HepG2 (cell line): Measurements from ENCODE around the gene SPTSSB. TPM values are rescaled to one million over a fixed set of nuclear protein-coding genes. Genes with fewer than 3 reads are reported as not detected.

ENCODE experiments used
- ATF1 ChIP-seq: IDR thresholded peaks from 2 replicates; pipeline ENCODE4 v1.6.1; 2016; ENCODE audit warnings: mild to moderate bottlenecking, control low read depth
- BCL6 ChIP-seq: IDR thresholded peaks from 2 replicates; pipeline ENCODE4 v1.6.1; 2016; ENCODE audit warnings: missing genetic modification reagents, missing compliant biosample characterization
- CBX2 ChIP-seq, 2 experiments: fragments of 200-600 bp in 1 of 2; sonication (generic); formaldehyde crosslinking in 1 of 2; IDR thresholded peaks; 2 replicates each; pipeline versions ENCODE4 v1.7.0 to v1.8.1; 2018 to 2022; ENCODE audit warnings: low read depth in 2 of 2, low read length in 1 of 2, mild to moderate bottlenecking in 1 of 2, missing genetic modification reagents in 1 of 2
- CENPX ChIP-seq: sonication (generic); formaldehyde crosslinking; IDR thresholded peaks from 2 replicates; pipeline ENCODE4 v1.9.0; 2021; ENCODE audit warnings: mild to moderate bottlenecking, missing genetic modification reagents, moderate library complexity
- CREM ChIP-seq, 2 experiments: sonication (generic) in 1 of 2; formaldehyde crosslinking in 1 of 2; IDR thresholded peaks; 2 replicates each; pipeline versions ENCODE4 v1.4.0 to v1.6.1; 2016 to 2020; ENCODE audit warnings: antibody characterized with exemption in 1 of 2, mild to moderate bottlenecking in 1 of 2, missing genetic modification reagents in 1 of 2
- DMAP1 ChIP-seq: IDR thresholded peaks from 2 replicates; pipeline ENCODE4 v1.6.1; 2016
- EP300 ChIP-seq, 3 experiments: sonication (generic) in 1 of 3; formaldehyde crosslinking in 1 of 3; IDR thresholded peaks; 2 replicates each; pipeline versions ENCODE4 v1.5.1 to v1.6.1; 2011 to 2020; ENCODE audit warnings: low read depth in 2 of 3, low read length in 2 of 3, borderline replicate concordance in 1 of 3, improper control_type of control experiment in 1 of 3, mild to moderate bottlenecking in 1 of 3, missing genetic modification reagents in 1 of 3, moderate library complexity in 1 of 3
- FOXA3 ChIP-seq: IDR thresholded peaks from 2 replicates; pipeline ENCODE4 v1.6.1; 2016; ENCODE audit warnings: missing genetic modification reagents, missing compliant biosample characterization
- GTF3A ChIP-seq: sonication (generic); formaldehyde crosslinking; conservative IDR thresholded peaks from 2 replicates; pipeline ENCODE4 v1.4.0; 2020; ENCODE audit warnings: mild to moderate bottlenecking, missing genetic modification reagents
- HOXA3 ChIP-seq: sonication (generic); formaldehyde crosslinking; IDR thresholded peaks from 2 replicates; pipeline ENCODE4 v1.5.0; 2020; ENCODE audit warnings: missing genetic modification reagents
- ISL2 ChIP-seq: sonication (generic); formaldehyde crosslinking; IDR thresholded peaks from 2 replicates; pipeline ENCODE4 v1.5.0; 2020; ENCODE audit warnings: missing genetic modification reagents
- MAZ ChIP-seq, 2 experiments: sonication (generic) in 1 of 2; formaldehyde crosslinking in 1 of 2; IDR thresholded peaks; 2 replicates each; pipeline versions ENCODE4 v1.5.0 to v1.6.1; 2012 to 2020; ENCODE audit warnings: low read depth in 2 of 2, mild to moderate bottlenecking in 2 of 2, borderline replicate concordance in 1 of 2, improper control_type of control experiment in 1 of 2, low read length in 1 of 2, missing genetic modification reagents in 1 of 2, moderate library complexity in 1 of 2
- MTF2 ChIP-seq: sonication (generic); formaldehyde crosslinking; IDR thresholded peaks from 2 replicates; pipeline ENCODE4 v1.5.0; 2020; ENCODE audit warnings: missing genetic modification reagents, borderline replicate concordance
- NCOR1 ChIP-seq: fragments of 200-600 bp; sonication (generic); IDR thresholded peaks from 2 replicates; pipeline ENCODE4 v1.7.0; 2017; ENCODE audit warnings: antibody characterized with exemption, low read length, borderline replicate concordance
- SOX13 ChIP-seq, 3 experiments: fragments of 450-650 bp in 1 of 3; sonication (generic) in 1 of 3; formaldehyde crosslinking in 1 of 3; IDR thresholded peaks in 2 of 3; conservative IDR thresholded peaks in 1 of 3; 2 replicates each; pipeline versions ENCODE4 v1.5.0 to v1.6.1; 2016 to 2020; ENCODE audit warnings: antibody characterized with exemption in 1 of 3, mild to moderate bottlenecking in 1 of 3, missing compliant biosample characterization in 1 of 3, missing genetic modification reagents in 1 of 3, moderate library complexity in 1 of 3
- TBP ChIP-seq: sonication (generic); formaldehyde crosslinking; IDR thresholded peaks from 2 replicates; pipeline ENCODE4 v1.5.0; 2020; ENCODE audit warnings: missing genetic modification reagents
- ZC3H13 ChIP-seq: sonication (generic); formaldehyde crosslinking; IDR thresholded peaks from 2 replicates; pipeline ENCODE4 v1.8.1; 2023; ENCODE audit warnings: mild to moderate bottlenecking, missing genetic modification reagents, moderate library complexity
- ZFP82 ChIP-seq: sonication (generic); formaldehyde crosslinking; IDR thresholded peaks from 2 replicates; pipeline ENCODE4 v1.5.1; 2020; ENCODE audit warnings: mild to moderate bottlenecking, missing genetic modification reagents, borderline replicate concordance
- ZFYVE20 ChIP-seq: sonication (generic); formaldehyde crosslinking; IDR thresholded peaks from 2 replicates; pipeline ENCODE4 v1.8.0; 2023; ENCODE audit warnings: low read depth, mild to moderate bottlenecking, moderate library complexity, missing genetic modification reagents, borderline replicate concordance
- ZMYM4 ChIP-seq: sonication (generic); formaldehyde crosslinking; IDR thresholded peaks from 2 replicates; pipeline ENCODE4 v1.8.1; 2023; ENCODE audit warnings: mild to moderate bottlenecking, missing genetic modification reagents
- ZNF34 ChIP-seq: sonication (generic); formaldehyde crosslinking; IDR thresholded peaks from 2 replicates; pipeline ENCODE4 v1.4.0; 2020; ENCODE audit warnings: mild to moderate bottlenecking, missing genetic modification reagents, borderline replicate concordance
- ZNF703 ChIP-seq: sonication (generic); formaldehyde crosslinking; IDR thresholded peaks from 2 replicates; pipeline ENCODE4 v1.5.1; 2020; ENCODE audit warnings: missing genetic modification reagents, mild to moderate bottlenecking, moderate library complexity, borderline replicate concordance
- polyA plus RNA-seq, 8 experiments: library from polyadenylated mRNA; depleted of rRNA in 3 of 8; stranded (reverse) in 7 of 8; unstranded in 1 of 8; fragments of >200 nt; fragmentation: Illumina TruSeq in 4 of 8; extraction: Trizol in 4 of 8; gene quantifications; 2 replicates each; pipeline versions ENCODE4 v1.2.1 to v1.2.3, GENCODE V29; 2011 to 2016; ENCODE audit warnings: low read depth in 4 of 8, missing spikeins in 1 of 8, mixed read lengths in 1 of 8; ENCODE audit not compliant: insufficient read depth in 1 of 8
- total RNA-seq, 5 experiments: library from RNA; depleted of rRNA; stranded (reverse); fragments of >200 nt; fragmentation: Illumina TruSeq; extraction: Trizol; gene quantifications; 2 replicates each; pipeline ENCODE4 v1.2.3, GENCODE V29; 2016; ENCODE audit warnings: low read depth in 1 of 5
- TF ChIP-seq, protein P1 (sequence below): sonication (generic); formaldehyde crosslinking; IDR thresholded peaks from 2 replicates; pipeline ENCODE4 v1.9.0; 2021; ENCODE audit warnings: missing genetic modification reagents, borderline replicate concordance
- TF ChIP-seq, protein P2 (sequence below): sonication (generic); formaldehyde crosslinking; IDR thresholded peaks from 2 replicates; pipeline ENCODE4 v1.8.0; 2022; ENCODE audit warnings: mild to moderate bottlenecking, missing genetic modification reagents, moderate library complexity

The SPTSSB gene
- total and polyA plus RNA-seq, 2 of the 13 experiments (the other 11 are each of a cell fraction or from before 2014, with no cell fraction given): 0.51 to 2.4 TPM

DNA sequence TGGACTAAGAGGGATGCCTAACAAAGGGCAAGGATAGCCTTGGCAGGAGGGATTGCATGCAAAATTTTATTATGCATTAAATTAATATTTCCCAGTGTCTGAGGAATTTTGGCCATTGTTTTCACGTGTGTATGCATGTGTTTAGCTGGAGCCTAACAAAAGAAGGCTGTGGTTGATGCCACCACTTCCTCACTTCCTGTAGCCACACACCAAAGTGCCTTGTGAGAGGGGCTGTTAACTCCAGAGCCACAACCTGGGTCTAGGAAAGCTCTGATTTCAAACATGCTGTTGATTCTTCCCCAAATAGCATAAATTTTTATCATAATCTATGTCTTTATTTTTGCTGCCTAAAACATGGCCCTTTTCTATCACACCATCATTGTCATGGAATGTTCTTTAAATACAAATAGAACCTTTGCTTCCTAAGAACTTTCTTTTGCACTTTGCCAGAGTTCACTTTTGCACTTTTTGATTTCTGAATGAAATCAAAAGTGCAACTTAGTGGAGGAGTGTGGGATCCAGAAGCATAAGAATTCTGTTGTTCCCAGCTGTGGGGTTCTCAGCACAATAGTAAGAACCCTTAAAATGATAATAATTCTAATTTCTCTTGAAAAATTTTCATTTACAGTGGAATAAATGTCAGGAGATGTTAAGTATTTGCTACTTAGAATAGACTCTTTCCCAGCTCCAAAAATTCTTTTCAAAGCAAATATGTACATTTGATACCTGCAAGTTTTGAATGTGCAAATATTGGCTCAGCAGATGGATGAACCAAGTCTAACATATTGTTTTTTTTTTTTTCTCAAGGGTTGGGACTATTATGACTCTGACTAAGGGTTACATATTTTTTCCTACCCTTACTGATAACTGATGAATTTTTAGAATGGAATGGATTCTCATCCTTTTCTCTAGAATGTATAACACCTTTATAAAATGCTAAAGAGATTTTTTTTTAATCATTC is 35.6 kb upstream of the SPTSSB start (continued):
- TF ChIP-seq TBP (CRISPR knock-in tag) (no peak), DMAP1 (no peak), ZNF34 (no peak), SOX13 (IDR thresholded peaks at IDR 0.05) (no peak), SOX13 (CRISPR knock-in tag; conservative IDR thresholded peaks at IDR 0.05 in 1 of 2, IDR thresholded peaks at IDR 0.05 in 1 of 2) (peak in 1 of 2 experiments; percentile 22; a peak in 1 of 4 replicates), FOXA3 (CRISPR knock-in tag) (peak; percentile 23; the same call in 1 of the 2 replicates), CREM (IDR thresholded peaks at IDR 0.05) (no peak), CREM (CRISPR knock-in tag; IDR thresholded peaks at IDR 0.05) (no peak), ZFYVE20 (no peak), NCOR1 (no peak), ZC3H13 (no peak), MAZ (IDR thresholded peaks at IDR 0.05; ENCODE audit: borderline replicate concordance, low read depth, low read length) (no peak), MAZ (CRISPR knock-in tag; IDR thresholded peaks at IDR 0.05; ENCODE audit: low read depth) (no peak), CENPX (no peak), GTF3A (CRISPR knock-in tag) (no peak), CBX2 (IDR thresholded peaks at IDR 0.05; ENCODE audit: low read depth, low read length) (no peak), CBX2 (CRISPR knock-in tag; IDR thresholded peaks at IDR 0.05; ENCODE audit: low read depth) (no peak), ZFP82 (CRISPR knock-in tag) (no peak), MTF2 (CRISPR knock-in tag) (no peak), ZNF703 (CRISPR knock-in tag) (no peak), ISL2 (CRISPR knock-in tag) (no peak), HOXA3 (CRISPR knock-in tag) (no peak), BCL6 (peak; percentile 16; the same call in 1 of the 2 replicates), ATF1 (CRISPR knock-in tag) (no peak), EP300 (IDR thresholded peaks at IDR 0.05; ENCODE audit: low read depth in 2 of 2, low read length in 2 of 2) (0 out of 4 replicates have a peak, but pooled peaks of 1 of the 2 experiments have one; percentile 20), EP300 (CRISPR knock-in tag; IDR thresholded peaks at IDR 0.05; ENCODE audit: borderline replicate concordance) (no peak), ZMYM4 (CRISPR knock-in tag) (no peak)
- TF ChIP-seq, protein P1, sequence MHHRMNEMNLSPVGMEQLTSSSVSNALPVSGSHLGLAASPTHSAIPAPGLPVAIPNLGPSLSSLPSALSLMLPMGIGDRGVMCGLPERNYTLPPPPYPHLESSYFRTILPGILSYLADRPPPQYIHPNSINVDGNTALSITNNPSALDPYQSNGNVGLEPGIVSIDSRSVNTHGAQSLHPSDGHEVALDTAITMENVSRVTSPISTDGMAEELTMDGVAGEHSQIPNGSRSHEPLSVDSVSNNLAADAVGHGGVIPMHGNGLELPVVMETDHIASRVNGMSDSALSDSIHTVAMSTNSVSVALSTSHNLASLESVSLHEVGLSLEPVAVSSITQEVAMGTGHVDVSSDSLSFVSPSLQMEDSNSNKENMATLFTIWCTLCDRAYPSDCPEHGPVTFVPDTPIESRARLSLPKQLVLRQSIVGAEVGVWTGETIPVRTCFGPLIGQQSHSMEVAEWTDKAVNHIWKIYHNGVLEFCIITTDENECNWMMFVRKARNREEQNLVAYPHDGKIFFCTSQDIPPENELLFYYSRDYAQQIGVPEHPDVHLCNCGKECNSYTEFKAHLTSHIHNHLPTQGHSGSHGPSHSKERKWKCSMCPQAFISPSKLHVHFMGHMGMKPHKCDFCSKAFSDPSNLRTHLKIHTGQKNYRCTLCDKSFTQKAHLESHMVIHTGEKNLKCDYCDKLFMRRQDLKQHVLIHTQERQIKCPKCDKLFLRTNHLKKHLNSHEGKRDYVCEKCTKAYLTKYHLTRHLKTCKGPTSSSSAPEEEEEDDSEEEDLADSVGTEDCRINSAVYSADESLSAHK (CRISPR knock-in tag): no peak
- TF ChIP-seq, protein P2, sequence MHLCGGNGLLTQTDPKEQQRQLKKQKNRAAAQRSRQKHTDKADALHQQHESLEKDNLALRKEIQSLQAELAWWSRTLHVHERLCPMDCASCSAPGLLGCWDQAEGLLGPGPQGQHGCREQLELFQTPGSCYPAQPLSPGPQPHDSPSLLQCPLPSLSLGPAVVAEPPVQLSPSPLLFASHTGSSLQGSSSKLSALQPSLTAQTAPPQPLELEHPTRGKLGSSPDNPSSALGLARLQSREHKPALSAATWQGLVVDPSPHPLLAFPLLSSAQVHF: no peak
